ENCODE measurements around the gene SLC1A3.

Gene SLC1A3

DNA sequence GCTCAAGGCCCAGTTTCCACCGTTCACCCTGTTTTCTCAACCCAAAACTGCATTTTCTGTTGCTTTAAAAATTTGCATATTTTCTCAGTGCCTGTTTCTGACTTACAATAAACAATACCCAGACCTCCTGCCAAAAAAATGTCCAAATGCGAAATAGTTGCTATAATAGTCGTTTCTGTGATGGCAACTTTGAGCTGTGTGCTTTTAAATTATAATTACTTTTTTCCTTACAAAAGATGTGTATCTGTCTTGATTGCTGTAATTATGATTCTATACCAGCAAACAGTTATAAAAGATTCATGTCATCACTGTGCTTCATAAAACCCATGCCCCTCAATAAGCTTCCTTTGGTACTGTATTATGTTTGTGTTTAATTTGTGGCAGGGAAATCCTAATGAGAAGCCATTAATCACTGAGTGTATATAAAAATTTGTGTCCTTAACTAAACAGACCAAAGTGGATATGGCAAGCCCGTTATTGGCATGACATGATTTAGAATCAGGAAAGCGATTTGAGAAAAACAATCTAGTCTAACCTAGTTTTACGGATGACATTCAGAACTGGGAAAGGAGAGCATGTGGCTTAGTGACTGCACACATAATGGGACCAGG is 5.4 kb upstream of the SLC1A3 start:
- no peak for DNase-seq

DNA sequence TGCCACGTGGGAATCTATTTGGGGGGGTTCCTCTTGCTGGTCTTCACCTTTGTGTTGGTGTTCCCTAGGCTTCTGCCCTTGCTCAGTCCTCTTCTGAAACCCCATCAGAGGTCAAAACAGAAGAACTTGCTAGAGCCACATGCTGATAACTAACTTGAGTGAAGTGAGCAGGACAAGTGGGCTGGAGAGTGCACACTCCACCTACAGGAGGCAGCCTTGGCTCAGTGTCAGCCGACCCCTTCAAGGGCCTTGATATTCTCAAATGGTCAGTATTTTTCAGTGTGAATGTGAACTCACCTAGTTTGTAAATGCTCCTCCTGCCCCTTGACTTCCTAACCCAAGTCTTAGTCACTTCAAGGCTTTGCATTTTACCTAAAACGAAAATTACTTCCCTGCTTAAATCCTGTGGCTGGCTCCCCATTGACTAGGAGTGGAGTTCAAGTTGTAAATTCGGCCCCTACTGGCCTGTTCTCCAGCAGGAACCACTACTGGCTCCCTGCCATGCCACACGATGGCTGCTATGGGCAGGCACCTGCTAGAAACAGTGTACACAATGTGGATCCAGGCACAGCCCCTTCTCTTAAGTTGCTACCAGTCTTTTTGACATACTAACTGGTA is 3.6 kb upstream of the SLC1A3 start:
- no peak for DNase-seq

DNA sequence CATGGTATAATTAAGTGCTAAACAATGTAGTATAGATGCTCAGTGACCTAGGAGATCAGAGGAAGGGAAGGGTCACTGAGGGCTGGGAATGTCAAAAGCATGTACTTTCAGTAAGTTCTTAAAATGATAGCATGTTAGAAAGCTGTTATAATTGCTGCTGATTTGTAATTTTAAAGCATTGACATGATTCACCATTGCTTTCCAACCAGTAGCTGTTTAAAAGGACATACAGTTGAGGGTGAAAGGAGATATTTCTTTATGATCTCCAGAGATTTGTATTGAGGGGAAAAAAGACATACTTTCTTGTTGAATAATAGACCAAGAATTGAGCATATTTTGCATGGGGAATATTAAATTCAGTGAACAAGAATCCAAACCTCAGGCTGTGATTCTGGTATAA is 1.2 kb upstream of the SLC1A3 start:
- no peak for DNase-seq

DNA sequence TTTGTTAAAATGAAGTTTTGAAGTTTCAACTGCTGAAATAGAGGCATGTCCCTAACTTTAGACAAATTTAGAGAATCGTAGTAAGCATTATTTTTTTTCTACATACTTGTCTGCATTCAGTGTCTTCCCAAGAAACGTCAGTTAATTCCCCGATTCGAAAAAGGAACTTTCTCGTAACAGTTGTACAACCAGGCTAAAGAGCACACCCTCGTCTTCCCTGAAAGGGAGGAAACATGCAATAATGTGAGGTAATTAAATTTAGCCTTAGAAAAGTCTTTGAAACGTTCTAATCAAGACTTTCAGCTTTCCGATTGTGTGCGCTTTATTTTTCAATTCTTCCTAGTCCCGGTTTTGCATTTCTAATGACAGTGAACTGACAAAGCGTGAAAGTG is 374 bp upstream of the SLC1A3 start:
- DNase-seq: no peak

DNA sequence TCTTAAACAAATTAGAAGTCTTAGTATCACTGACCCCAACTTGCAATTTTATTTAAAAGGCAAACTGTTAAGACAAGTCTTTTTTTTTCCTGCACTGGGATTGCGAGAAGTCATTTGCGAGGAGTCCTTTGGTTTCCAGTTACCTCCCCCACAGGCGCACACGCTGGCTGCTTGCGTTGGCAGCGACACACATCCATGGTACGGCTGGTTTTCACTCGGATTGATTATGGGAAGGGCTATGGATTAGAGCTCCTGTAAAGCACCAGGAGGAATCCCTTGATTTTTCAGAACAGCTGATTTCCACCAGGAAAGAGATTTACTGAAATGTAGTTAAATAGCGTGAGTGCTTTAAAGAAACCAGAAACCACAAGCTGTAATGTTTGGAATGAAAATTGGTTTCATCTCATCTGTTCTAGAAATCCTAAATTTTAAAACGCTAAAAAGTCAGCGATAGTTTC is 737 bp downstream of the SLC1A3 start:
- no peak for DNase-seq

DNA sequence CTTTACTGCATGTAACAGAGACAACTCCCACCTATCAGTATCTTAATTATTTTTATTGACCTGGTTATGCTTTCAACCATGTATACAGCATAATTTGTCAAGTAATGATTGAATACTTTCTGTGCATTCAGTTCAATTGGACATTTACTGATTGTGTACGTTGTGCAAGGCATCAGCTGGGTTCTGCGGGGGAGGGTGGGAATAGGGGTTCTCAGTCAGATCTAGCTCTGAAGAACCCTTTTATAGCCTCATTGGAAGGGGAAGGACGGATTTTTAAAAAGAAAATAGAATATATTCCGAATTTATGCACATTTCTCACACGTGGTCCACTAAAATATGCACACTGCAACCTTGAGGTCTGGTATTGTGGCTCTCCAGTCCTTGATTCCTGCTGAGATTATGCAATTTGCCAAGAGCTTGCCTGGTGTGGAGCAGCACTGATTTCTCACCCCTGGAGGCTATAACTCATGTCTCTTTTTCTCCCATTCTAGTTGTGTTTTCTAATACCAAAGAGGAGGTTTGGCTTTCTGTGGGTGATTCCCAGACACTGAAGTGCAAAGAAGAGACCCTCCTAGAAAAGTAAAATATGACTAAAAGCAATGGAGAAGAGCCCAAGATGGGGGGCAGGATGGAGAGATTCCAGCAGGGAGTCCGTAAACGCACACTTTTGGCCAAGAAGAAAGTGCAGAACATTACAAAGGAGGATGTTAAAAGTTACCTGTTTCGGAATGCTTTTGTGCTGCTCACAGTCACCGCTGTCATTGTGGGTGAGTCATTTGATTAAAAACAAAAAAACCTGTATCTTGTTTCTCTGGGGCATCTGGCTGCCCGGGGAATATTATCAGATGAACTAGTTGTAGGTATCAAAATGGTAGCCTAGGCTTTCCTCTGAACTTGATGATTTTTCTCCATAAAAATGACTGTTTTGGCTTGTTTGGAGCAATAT is 1.7 kb downstream of the SLC1A3 start:
- no peak for DNase-seq

DNA sequence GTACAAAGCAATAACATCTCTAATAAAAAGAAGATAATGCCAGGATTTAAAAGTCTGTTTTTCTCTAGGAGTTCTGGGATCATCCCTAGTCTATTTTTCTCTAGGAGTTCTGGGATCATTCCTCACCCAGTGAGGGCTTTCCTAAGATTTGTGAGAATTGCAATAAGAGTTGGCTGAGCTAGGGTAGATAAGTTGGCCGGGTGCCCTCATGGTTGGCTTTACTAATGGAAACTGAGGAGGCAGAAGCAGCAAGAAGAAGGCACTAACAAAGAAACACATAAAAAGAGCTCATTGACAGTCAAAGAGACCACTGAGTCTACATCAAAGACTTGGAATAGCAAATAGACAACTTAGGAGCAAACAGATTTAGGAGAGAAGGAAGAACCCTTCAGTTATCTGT is 4.2 kb downstream of the SLC1A3 start:
- DNase-seq: no peak

DNA sequence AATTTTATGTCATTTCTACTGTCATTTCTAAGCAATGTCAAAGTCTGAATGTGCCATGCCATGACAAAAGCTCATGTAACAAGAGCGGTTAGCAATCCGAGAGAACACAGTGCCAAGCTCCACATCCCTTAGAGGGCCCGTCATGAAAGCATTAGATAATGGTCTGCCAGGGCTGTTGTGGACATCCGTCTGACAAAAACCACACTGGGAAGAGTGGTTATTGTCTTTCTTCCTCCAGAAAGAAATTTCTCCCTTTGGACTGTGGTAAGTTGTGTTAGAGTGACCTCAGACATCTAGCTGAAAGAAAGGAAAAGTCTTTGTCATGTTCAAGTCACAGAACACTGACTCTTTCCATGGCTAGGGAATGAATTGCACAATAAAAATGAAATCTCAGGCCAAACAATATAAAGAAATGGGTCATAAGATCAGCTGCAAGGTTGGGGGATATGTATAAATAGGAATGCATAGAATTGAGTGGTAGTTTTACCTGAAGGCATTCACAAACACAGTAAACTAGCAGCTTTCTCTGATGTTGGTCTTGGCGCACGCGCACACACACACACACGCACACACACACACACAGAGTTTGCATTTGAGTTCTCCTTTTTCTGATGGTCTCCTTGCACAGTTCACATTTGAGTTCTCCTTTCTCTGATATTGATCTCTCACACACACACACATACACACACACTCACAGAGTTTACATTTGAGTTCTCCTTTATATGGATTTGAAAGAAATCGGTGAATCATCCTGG is 5.3 kb downstream of the SLC1A3 start:
- DNase-seq: no peak

DNA sequence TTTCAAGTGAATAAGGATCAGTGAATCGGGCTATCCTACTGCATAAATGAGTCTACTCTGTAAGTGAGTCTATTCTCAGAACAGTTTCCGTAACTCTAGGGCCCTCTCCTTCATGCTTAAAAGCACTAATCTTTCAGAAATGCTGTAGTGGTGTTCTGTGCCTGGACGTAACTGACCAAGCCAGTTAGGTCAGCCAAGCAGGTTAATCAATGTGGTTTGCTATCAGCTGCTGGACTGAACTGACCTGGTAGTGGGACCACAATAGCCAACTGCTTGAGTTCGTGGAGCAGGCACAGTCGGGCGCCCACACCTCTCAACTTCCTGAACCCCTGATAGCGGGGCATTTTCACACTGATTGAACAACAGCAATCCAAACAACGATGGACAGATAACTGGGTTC is 6.8 kb downstream of the SLC1A3 start:
- no peak for DNase-seq

DNA sequence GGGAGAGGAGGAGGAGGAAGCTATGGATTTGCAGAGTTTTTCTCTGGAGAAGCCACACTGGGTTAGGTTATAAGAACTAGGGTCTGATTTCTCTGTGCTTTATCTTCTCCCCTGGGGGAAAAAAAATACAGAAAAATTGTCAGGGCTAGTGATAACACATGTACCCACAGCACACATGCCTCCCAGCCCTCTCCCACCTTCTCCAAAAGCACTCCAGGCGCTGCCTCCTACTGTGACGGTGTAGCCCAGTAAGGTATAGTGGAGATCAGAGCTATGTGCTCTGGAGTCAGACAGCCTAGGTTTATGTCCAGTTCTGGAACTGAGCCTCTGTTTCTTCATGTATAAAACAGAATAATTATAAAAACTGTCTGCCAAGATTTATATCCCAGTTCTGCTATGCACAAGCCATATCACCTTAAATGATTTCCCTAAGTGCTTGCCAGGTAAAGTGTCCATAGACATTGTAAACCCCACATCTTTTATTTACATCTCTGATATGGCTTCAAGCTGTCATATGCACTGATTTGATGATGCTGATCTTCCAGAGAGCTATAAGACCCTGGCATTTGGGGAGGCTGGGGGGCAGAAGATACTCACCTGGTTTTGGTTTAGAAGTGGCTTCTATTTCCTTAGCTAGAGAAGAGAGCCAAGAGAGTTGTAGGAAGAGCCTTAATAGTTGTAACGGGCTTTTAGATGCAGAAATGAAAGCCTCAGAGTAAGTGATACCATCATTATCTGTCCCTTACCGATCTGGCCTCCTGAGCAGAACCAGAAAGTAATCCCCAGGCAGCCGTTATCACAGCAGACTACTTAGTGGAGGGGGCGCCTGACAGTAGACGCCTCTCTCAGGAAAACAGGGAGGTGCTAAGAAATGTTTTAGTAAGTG is 7.6 kb downstream of the SLC1A3 start:
- DNase-seq: no peak

DNA sequence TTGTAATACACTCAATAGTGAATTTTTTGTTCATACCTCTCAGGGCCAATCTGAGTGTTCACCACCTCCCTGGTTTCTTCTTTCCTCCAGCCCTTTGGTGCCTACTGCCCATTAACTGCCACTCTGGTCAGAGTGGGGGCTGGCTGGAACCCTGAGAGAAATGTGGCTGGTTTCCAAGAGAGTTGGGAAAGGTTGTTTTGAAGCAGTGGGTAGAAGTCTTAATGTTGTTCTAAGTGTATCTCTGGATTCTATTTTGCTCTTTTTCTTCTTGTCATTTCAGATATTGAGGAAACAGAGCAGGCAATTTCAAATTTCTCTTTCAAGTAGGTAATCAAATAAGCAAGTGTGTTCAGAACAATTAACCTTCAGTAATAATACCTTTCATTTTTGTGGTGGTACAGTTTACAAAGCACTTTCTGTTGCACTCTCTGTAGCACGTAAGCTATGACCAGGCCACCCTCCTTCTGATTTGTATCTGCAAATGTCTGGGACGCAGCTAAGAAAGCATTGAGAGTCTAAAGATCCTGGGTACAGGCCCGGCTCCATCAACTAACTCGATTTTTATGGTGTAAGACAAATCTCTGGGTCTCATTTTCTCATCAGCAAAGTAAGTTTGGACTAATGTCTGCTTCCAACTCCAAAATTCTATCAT is 8.4 kb downstream of the SLC1A3 start:
- no peak for DNase-seq

DNA sequence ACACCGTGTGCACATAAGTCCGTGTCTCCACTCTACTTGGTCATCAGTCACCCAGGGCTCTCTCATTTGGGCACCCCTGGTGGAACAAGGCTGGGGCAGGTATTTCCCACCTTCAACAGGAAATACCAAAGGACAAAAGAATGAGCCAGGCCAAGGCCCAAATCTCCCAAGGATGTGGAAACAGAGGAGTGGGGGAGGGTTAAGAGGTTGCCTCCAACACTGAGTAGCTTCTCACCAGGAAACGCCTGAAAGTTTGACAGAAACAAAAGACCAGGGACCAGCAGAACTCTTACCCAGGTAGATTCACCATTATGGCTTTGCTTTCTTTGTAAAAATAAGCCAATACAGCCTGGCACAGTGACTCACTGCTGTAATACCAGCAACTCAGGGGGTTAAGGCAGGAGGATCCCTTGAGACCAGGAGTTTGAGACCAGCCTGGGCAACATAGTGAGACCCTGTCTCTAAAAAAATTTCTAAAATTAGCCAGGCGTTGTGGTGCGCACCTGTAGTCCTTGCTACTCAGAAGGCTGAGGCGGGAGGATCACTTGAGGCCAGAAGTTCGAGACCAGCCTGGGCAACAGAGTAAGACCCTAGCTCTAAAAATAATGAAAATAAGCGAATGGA is 12.7 kb downstream of the SLC1A3 start:
- DNase-seq: no peak

DNA sequence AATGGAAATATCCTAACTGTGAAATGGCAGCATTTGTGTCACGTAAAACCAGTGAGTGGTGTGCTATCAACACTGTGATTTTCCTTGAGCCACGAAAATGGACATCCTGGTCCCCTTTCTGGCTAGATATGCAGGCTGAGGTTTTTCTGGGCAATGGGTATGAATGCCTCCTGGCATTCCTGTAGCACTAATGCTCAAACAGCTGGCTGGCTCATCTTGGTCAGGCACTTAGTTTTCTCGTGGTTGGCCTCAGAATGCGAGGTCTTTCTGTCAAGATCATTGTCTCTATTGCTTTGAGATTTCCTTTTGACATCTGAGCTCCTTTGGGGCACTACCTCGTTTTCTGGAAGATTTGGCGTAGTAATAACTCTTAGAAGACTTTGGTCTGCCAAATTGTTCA is 15.6 kb downstream of the SLC1A3 start:
- DNase-seq: no peak

DNA sequence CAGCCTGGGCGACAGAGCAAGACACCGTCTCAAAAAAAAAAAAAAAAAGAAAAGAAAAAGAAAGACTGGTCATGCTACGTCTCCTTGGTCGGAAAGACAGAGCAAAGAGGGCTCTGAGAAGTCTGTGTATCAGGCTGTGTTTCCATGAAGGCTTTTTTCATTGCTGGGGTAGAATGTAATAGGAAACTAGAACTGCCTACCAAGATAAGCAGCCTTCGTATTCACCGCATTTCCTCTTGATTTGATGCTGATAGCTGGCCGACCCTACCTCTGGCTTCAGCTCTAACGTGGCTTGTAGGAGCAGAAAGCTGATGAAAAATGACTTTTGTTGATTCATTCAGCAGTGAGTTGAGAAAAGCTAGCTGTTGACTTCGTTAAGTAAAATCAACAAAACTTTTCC is 17.4 kb downstream of the SLC1A3 start:
- no peak for DNase-seq

DNA sequence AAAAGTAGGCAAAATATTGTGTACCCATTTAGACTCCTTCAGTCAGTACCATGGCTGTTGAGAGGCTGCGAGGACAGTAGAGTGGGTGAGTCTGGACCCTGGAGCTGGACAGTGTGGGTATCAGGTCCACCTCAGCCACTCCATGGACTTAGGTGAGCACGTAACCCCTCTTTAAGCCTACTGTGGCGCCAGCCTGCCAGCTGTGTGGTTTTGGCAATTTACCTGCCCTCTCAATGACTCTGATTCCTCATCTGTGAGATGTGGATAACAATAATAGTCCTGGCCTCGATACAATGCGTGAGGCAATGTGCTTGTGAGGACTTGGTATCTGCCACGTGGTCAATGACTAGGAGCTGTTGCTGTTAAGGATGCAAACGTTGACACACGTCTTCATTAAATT is 17.9 kb downstream of the SLC1A3 start:
- DNase-seq: no peak

DNA sequence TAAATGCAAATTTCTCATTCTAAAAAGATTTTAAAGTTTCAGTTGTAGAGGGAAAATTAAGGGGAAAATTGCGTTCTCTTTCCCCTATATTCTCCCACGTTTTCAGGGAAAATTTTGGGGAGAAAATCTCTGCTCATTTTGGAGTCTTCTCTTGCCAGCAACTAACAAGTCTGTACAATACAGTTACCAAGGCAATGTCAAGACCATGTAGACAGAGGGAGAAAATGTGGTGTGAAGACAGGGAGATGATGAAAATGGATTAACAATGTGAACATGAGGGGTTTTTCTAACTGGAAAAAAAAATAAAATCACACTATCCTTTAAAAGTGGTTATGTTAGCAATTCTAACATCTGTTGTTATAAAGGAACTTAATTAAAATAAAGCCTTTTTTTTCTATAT is 22.3 kb downstream of the SLC1A3 start:
- no peak for DNase-seq

DNA sequence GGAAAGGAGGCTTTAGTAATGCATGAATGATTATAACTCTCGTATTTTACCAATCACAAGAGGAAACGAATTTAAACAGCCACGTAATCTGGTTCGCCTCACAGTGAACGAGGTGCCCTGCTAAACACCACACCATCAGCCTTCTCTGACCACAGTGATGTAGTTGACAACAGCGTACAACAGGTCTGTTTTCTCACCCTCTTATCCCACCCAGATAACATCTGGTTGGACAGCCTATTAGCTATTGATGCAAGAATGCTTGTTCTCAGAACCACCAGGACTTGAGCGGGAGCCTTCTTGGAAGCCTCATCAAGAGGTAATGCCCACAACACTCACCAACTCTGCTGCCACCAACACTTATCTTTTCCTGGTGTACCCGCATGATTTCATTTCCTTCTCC is 23.3 kb downstream of the SLC1A3 start:
- DNase-seq: no peak

DNA sequence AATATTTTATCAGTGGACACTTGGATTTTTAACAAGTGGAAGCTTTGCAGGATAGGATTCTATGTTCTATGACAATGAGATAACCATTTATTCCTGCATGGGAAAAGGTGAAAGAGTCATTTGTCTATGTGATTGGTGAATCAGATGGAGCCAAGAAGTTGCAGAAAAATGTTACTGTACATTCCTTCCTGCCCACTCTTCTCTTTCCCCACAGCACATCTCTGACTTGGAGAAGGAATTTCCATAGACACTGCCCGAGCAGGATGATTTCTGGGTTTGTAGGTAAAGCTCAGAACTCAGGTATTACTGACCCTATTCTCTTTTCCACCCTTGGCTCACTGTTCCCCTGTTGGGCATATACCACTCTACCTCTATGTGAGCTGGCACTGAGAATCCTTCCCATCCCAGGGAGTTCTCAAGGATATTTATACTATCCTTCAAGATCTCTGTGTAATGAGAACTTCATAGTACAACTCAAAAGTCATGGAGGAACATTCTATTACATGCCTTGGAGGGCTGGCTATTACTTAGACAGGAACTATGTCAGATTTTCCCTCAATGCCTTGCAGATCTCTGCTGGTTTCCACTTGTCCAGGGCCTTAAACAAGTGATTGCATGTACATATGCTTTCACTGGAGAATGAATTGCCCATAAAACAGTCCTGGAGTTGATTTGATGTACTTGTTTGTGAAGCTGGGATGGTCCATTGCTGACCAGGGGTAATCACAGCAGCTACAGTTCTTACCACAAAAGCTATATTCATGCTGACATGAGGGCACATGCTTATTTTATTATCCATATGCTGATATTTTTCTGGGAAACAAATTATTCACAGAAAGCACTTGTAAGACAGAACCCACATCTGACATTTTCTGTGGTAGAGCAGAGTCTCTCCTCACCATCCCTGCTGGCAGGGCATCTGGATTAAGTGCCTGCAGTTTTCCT is 24.1 kb downstream of the SLC1A3 start:
- DNase-seq: no peak

DNA sequence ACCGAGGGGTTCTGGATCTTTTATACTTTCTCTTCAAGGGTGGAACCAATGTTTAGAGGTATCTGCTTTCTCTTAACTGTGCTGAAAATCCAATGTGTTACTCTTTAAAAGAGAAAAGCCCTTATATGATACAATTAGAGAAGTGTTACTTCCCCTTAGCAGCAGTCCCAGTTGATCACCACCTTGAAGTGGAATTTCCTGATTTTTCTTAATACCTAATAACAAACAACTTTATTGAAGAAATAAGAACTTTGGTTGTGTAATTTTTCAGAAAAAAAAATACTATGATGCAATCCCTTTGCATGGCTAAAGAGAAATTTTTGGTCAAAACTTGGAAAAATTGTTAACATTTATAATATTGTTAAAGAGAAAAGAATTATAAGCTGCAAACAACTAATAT is 24.7 kb downstream of the SLC1A3 start:
- no peak for DNase-seq
